ENCODE measurements around the gene KRTAP10-1. TPM values are rescaled to one million over a fixed set of nuclear protein-coding genes. Genes with fewer than 3 reads are reported as not detected.

The KRTAP10-1 gene
- total RNA-seq, 1 donor, result not detected

DNA sequence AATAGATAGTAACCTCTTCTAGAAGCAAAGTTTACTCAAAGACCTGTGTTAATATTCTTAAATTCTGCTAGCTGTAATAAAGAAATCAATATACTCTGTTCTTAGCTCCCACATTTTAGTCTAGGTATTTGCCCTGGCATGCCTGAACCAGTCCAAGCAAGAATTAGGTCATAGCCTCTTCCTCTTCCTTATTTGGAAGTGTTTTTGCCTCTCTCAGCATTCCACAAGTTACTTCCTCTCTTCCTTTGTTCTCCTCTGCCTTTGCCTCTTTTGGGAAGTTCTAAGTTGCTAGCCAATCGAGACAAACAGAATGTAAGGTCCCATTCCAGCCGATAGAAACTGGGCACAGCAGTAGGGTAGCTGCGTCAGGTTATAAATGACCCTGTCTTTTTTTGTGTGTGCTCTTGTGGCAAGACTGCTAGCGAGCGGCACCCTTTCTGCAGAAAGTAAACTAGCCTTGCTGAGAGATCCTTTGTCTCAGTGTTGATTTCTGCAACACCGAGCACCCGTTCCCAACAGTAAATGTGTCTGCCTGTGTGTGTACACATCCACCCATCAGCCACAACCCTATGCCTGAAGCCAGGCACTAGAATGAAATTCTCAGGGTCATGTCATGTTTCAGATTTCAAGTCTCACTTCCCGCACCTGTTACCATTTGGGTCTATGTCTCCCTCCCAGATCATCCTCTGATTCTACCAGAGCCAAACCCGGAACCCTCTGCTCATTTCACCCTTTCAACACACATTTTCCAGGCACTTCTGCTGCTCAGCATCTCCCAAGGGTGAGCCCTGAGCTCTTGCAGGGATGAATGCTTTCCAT lies 47.2 kb downstream of the KRTAP10-1 start:
- TF ChIP-seq, protein P1, sequence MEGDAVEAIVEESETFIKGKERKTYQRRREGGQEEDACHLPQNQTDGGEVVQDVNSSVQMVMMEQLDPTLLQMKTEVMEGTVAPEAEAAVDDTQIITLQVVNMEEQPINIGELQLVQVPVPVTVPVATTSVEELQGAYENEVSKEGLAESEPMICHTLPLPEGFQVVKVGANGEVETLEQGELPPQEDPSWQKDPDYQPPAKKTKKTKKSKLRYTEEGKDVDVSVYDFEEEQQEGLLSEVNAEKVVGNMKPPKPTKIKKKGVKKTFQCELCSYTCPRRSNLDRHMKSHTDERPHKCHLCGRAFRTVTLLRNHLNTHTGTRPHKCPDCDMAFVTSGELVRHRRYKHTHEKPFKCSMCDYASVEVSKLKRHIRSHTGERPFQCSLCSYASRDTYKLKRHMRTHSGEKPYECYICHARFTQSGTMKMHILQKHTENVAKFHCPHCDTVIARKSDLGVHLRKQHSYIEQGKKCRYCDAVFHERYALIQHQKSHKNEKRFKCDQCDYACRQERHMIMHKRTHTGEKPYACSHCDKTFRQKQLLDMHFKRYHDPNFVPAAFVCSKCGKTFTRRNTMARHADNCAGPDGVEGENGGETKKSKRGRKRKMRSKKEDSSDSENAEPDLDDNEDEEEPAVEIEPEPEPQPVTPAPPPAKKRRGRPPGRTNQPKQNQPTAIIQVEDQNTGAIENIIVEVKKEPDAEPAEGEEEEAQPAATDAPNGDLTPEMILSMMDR (IDR thresholded peaks at IDR 0.05; ENCODE audit: insufficient read depth, low read length), result no peak
- DNase-seq (ENCODE audit: low read depth), result no peak
- H3K4me3 ChIP-seq (ENCODE audit: low read depth, low read length), result no peak overlapping the region

DNA sequence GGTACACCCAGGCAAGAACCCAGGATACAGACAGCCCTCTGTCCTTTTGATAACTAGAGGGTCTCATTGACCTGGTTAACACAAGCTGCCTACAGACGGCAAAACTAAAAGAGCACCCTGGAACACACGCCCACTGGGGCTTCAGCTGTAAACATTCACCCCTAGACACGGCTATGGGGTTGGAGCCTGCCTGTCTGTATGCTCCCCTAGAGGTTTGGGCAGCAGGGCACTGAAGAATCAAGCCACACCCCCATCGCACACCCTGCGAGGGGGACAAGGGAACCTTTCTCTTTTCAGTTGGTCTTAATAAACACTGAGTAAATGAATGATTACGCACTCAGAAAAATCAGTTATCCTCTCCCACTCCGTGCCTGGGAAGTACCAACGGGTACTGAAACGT lies 49.2 kb downstream of the KRTAP10-1 start:
- no peak for DNase-seq (ENCODE audit: low read depth)
- TF ChIP-seq, protein P1 (IDR thresholded peaks at IDR 0.05; ENCODE audit: insufficient read depth, low read length), result no peak
- no peak overlapping the region for H3K4me3 ChIP-seq (ENCODE audit: low read depth, low read length)

DNA sequence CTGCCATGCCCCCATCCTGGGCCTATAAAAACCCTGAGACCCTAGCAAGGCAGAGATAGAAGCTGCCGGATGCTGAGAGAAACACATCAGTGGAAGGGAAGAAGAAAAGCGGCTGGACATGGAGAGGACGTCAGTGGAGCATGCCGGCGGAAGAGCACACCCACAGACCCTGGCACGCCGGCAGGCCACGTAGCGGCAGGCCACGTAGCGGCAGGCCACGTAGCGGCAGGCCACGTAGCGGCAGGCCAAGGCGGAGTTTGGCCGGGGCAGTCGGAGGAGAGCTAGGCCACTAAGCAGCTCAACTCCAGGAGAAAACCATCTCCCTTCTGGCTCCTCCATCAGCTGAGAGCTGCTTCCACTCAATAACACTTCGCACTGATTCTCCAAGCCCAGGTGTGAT lies 49.6 kb downstream of the KRTAP10-1 start:
- DNase-seq (ENCODE audit: low read depth), result no peak
- TF ChIP-seq, protein P1 (IDR thresholded peaks at IDR 0.05; ENCODE audit: insufficient read depth, low read length), result no peak
- H3K4me3 ChIP-seq (ENCODE audit: low read depth, low read length), result no peak overlapping the region

DNA sequence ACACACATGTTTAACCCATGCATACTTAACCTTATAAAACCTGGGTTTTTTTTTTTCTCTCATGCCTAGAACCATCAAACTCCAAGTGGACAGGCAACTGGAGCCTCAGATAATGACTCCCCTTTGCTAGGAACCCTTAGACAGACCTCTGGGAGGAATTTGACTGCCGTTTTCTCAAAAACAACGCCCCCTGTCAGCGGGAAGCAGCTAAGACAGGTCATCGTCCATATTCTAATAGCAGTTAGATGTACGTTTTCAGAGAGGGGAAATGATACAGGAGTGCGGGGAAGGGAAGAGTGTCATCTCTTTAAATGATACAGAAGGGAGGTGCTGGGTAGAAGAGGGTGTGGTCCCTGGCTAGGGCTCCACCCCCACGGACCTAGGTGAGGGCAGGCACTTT lies 50.0 kb downstream of the KRTAP10-1 start:
- no peak overlapping the region for H3K4me3 ChIP-seq (ENCODE audit: low read depth, low read length)
- TF ChIP-seq, protein P1 (IDR thresholded peaks at IDR 0.05; ENCODE audit: insufficient read depth, low read length), result no peak

More for the DNA sequence above, 50.0 kb downstream of the KRTAP10-1 start:
- no peak for DNase-seq (ENCODE audit: low read depth)

Other genes with a start within 250 kb of the KRTAP10-1 start
- 96.8 and 114 TPM in 2 replicates for gene PFKL, start 240.1 kb downstream of the KRTAP10-1 start, total RNA-seq (ENCODE audit: low replicate concordance)
- gene CFAP410, start 200.8 kb downstream of the KRTAP10-1 start, total RNA-seq (ENCODE audit: low replicate concordance), result 9.4 and 17.7 TPM in 2 replicates
- gene TRPM2, start 186.6 kb downstream of the KRTAP10-1 start, total RNA-seq (ENCODE audit: low replicate concordance), result 0.08 TPM in 1 of 2 replicates, not detected in the other
- 0.16 and 0.45 TPM in 2 replicates for gene LRRC3, start 84.7 kb downstream of the KRTAP10-1 start, total RNA-seq (ENCODE audit: low replicate concordance)
- gene KRTAP10-2, start 11.3 kb upstream of the KRTAP10-1 start, total RNA-seq (ENCODE audit: low replicate concordance), result not detected in 2 replicates
- gene KRTAP10-3, start 18.6 kb upstream of the KRTAP10-1 start, total RNA-seq (ENCODE audit: low replicate concordance), result not detected in 2 replicates
- gene KRTAP10-4, start 33.5 kb upstream of the KRTAP10-1 start, total RNA-seq (ENCODE audit: low replicate concordance), result not detected in 2 replicates
- gene KRTAP10-5, start 40.4 kb upstream of the KRTAP10-1 start, total RNA-seq (ENCODE audit: low replicate concordance), result not detected in 2 replicates
- not detected in 2 replicates for gene KRTAP10-6, start 52.3 kb upstream of the KRTAP10-1 start, total RNA-seq (ENCODE audit: low replicate concordance)
- gene KRTAP10-7, start 60.4 kb upstream of the KRTAP10-1 start, total RNA-seq (ENCODE audit: low replicate concordance), result not detected in 2 replicates
- not detected in 2 replicates for gene KRTAP10-8, start 71.9 kb upstream of the KRTAP10-1 start, total RNA-seq (ENCODE audit: low replicate concordance)
- not detected in 2 replicates for gene KRTAP10-9, start 86.9 kb upstream of the KRTAP10-1 start, total RNA-seq (ENCODE audit: low replicate concordance)
- not detected in 2 replicates for gene KRTAP10-10, start 97.2 kb upstream of the KRTAP10-1 start, total RNA-seq (ENCODE audit: low replicate concordance)
- not detected in 2 replicates for gene KRTAP10-11, start 106.2 kb upstream of the KRTAP10-1 start, total RNA-seq (ENCODE audit: low replicate concordance)
- gene KRTAP12-4, start 114.5 kb upstream of the KRTAP10-1 start, total RNA-seq (ENCODE audit: low replicate concordance), result not detected in 2 replicates
- gene KRTAP12-3, start 117.7 kb upstream of the KRTAP10-1 start, total RNA-seq (ENCODE audit: low replicate concordance), result not detected in 2 replicates
- not detected in 2 replicates for gene KRTAP12-2, start 126.7 kb upstream of the KRTAP10-1 start, total RNA-seq (ENCODE audit: low replicate concordance)
- gene KRTAP12-1, start 142.0 kb upstream of the KRTAP10-1 start, total RNA-seq (ENCODE audit: low replicate concordance), result not detected in 2 replicates
- gene KRTAP10-12, start 157.0 kb upstream of the KRTAP10-1 start, total RNA-seq (ENCODE audit: low replicate concordance), result not detected in 2 replicates
- 0.08 TPM in 1 of 2 replicates, not detected in the other for gene TSPEAR, start 171.4 kb upstream of the KRTAP10-1 start, total RNA-seq (ENCODE audit: low replicate concordance)